Measurements from ENCODE around the gene PDE2A.

The PDE2A gene

GRCh38 chr11:72676861-72677341 is 2.7 kb upstream of the PDE2A start:
- ATAC-seq (replicated peaks; ENCODE audit: extremely low read depth, poor library complexity, severe bottlenecking) (peak; percentile 83), DNase-seq (ENCODE audit: low spot score in 2 of 2) (peak; percentile 45 to 53)
- Mint-ChIP-seq H3K27ac (ENCODE audit: low read depth) (peak overlapping the region; percentile 35), H3K36me3 (ENCODE audit: insufficient read depth) (peaks cover 31% of the 10 kb centered on the region), H3K27me3 (peaks cover 55% of the 10 kb centered on the region), H3K4me3 (no peak overlapping the region), H3K4me1 (peaks cover 24% of the 10 kb centered on the region), H3K9me3 (no peaks in the 10 kb centered on the region)

- no peak for ATAC-seq (replicated peaks; ENCODE audit: extremely low read depth, poor library complexity, severe bottlenecking)
- H3K4me1 Mint-ChIP-seq, result peaks cover 14% of the 10 kb centered on the region
- no peak overlapping the region for H3K4me3 Mint-ChIP-seq
- H3K27ac Mint-ChIP-seq (ENCODE audit: low read depth), result no peak overlapping the region
- no peaks in the 10 kb centered on the region for H3K9me3 Mint-ChIP-seq
- DNase-seq (ENCODE audit: low spot score in 2 of 2), result no peak
- H3K36me3 Mint-ChIP-seq (ENCODE audit: insufficient read depth), result peaks cover 29% of the 10 kb centered on the region
- peaks cover 70% of the 10 kb centered on the region for H3K27me3 Mint-ChIP-seq
Measured at GRCh38 chr11:72675221-72675620, 999 bp upstream of the PDE2A start.

DNA sequence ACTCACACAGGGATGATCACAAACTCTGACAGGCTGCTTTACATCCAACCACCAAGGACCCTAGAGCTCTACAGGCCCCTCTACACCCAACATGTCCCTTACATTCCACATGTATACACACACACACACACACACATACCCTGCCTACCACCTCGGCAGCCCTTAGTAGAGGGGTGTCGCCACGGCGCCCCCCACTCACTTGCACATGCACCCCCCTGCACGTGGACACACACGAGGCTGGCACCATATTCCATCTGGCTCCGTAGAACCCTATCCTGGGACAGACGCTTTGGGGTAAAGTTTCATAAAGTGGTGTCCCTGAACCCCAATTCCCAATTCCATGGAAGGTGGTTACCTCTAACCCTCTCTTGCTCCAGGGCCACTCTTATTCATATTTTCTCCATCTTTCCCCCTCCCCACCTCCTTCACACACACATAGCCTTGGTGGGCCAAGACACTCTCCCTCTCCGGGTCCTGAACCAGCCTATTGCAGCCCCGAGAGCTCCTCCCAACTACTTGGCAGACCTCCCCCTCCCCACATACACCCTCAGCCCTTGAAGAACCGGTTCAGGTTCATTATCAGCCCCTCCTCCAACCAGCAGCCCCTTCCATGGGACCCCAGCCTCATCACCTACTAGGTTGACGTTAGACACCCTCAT is 809 bp downstream of the PDE2A start:
- Mint-ChIP-seq H3K27me3 (peaks cover 78% of the 10 kb centered on the region), H3K9me3 (no peaks in the 10 kb centered on the region), H3K27ac (ENCODE audit: low read depth) (peak overlapping the region; percentile 10), H3K4me1 (peaks cover 5% of the 10 kb centered on the region), H3K4me3 (no peak overlapping the region), H3K36me3 (ENCODE audit: insufficient read depth) (peaks cover 25% of the 10 kb centered on the region)
- DNase-seq (ENCODE audit: low spot score in 2 of 2), result no peak
- ATAC-seq (replicated peaks; ENCODE audit: extremely low read depth, poor library complexity, severe bottlenecking), result no peak

- Mint-ChIP-seq H3K27ac (ENCODE audit: low read depth) (no peak overlapping the region), H3K27me3 (peaks cover 82% of the 10 kb centered on the region), H3K4me3 (no peak overlapping the region)
Measured at GRCh38 chr11:72672597-72673238, 1.5 kb downstream of the PDE2A start.

DNA sequence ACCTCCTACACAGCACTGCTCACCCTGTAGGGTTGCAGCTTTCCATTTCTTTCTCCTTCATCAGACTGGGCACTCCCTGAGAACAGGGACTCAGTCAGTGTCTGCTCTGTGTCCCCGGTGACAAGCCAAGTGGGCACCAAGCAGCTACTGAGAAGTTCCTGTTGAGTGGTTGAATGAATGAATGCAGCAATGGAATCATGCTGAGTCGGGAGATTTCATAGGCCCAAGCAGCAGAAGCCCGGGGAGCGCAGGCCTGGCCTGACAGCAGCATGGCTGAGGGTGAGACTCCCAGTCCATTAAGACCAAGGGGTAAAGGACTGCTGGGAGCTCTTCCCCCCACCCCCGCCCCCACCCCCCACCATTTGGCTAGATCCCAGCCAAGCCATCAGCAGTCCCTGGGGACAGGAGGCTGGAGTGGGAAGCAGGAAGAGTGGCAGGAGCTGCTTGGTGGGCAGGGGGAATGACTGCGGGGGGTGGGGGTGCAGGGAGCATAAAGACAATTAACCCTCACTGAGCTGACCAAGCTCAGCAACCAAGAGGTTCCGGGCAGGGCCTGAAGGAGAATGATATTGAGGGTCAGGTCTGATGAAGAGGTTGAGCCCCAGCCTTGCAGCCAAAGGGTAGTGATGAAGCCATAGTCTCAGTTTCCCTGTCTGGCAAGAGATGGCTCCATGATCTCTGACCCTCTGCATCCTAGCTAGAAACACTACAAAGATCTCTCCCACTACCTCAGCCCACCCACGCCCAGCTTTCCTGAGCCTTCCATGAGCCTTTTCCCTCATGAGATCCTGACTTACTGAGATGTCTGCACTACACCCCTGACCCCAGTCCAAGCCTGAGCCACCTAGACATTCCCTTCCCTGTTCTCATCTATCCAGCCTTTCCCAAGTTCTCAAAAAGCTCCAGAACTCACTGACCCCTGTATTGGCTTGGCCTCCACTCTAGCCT is 2.8 kb downstream of the PDE2A start:
- peaks cover 15% of the 10 kb centered on the region for H3K36me3 Mint-ChIP-seq (ENCODE audit: insufficient read depth)
- H3K4me3 Mint-ChIP-seq, result no peak overlapping the region
- ATAC-seq (replicated peaks; ENCODE audit: extremely low read depth, poor library complexity, severe bottlenecking), result no peak
- peaks cover 81% of the 10 kb centered on the region for H3K27me3 Mint-ChIP-seq
- DNase-seq (ENCODE audit: low spot score in 2 of 2), result no peak
- no peaks in the 10 kb centered on the region for H3K4me1 Mint-ChIP-seq
- peaks cover 5% of the 10 kb centered on the region for H3K9me3 Mint-ChIP-seq
- H3K27ac Mint-ChIP-seq (ENCODE audit: low read depth), result no peak overlapping the region

More at GRCh38 chr11:72672597-72673238, 1.5 kb downstream of the PDE2A start:
- Mint-ChIP-seq H3K36me3 (ENCODE audit: insufficient read depth) (peaks cover 22% of the 10 kb centered on the region), H3K9me3 (no peaks in the 10 kb centered on the region), H3K4me1 (no peaks in the 10 kb centered on the region)
- DNase-seq (ENCODE audit: low spot score in 2 of 2) (no peak), ATAC-seq (replicated peaks; ENCODE audit: extremely low read depth, poor library complexity, severe bottlenecking) (no peak)

DNA sequence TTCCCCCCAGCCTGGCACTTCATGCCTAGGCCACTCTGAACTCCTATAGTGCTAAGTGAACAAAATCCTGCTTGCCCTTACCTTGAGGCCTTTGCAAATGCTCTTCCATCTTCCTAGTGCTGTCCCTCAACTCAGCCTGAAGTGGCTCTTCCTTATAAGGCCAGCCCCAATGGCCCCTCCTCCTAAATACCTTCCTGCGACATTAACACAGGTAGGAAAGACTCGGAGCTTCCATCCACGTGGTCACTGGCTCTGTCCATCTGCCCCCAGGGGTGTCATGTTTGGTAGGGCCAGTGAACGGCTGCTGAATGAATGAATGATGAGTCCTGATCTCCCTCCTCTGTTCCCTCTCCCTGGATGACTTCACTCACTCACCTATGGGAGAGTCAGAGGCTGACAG is 4.2 kb downstream of the PDE2A start:
- peaks cover 10% of the 10 kb centered on the region for H3K36me3 Mint-ChIP-seq (ENCODE audit: insufficient read depth)
- H3K27ac Mint-ChIP-seq (ENCODE audit: low read depth), result no peak overlapping the region
- no peak for ATAC-seq (replicated peaks; ENCODE audit: extremely low read depth, poor library complexity, severe bottlenecking)
- H3K4me1 Mint-ChIP-seq, result no peaks in the 10 kb centered on the region
- H3K27me3 Mint-ChIP-seq, result peaks cover 76% of the 10 kb centered on the region
- no peak for DNase-seq (ENCODE audit: low spot score in 2 of 2)
- H3K4me3 Mint-ChIP-seq, result no peak overlapping the region
- H3K9me3 Mint-ChIP-seq, result peaks cover 5% of the 10 kb centered on the region

DNA sequence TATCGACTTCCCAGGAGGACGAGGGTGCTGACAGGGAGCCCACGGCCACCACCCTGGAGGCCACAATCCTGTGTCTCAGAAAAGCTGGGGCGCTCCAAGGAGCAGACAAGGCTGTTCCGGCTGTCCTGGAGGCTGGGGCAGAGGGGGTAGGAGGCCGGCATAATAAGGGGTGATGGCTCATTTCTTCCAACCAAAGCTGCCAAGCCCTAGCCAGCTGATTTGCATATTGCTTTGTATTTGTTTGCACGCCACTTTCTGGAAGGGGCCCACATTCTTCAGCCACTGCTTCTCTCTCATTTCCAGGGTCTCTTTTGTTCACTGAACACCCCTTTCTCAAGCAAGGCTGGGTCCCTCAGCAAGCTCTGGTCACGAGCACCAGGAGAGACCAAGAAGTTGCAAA is 4.7 kb downstream of the PDE2A start:
- Mint-ChIP-seq H3K4me1 (no peaks in the 10 kb centered on the region), H3K27me3 (peaks cover 76% of the 10 kb centered on the region), H3K4me3 (no peak overlapping the region), H3K36me3 (ENCODE audit: insufficient read depth) (peaks cover 7% of the 10 kb centered on the region), H3K9me3 (peaks cover 5% of the 10 kb centered on the region), H3K27ac (ENCODE audit: low read depth) (no peak overlapping the region)
- no peak for DNase-seq (ENCODE audit: low spot score in 2 of 2)
- no peak for ATAC-seq (replicated peaks; ENCODE audit: extremely low read depth, poor library complexity, severe bottlenecking)

DNA sequence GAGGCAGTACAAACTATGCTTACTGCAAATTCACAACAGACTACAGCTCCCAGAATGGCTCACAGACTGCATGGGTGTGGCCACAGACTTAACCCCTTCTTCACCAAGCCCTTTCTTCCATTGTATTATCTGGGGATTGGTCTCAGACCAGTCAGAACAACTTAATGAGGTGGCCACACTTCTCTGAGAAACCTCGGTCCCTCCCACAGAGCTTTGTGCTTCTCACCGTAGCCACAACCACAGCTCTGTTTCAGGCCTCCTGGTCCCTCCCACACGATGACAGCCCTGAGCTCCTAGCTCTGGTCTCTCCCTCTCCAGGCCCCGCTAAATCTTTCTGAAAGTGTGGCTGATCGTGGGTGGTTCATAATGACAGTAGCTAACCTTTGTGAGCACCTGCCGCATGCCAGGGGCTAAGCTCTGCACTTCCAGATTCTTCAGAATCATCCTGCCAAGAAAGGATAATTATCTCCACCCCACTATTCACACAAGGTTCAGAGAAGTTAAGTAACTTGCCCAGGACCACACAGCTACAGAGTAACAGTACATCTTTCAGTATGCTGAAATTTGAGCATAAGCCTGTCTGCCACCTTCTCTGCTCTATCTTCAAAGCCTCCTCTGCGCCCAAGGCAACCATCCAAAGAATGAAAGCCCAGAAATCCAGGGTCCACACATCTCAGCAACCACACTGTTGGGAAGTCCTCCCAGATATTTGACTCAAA is 5.4 kb downstream of the PDE2A start:
- Mint-ChIP-seq H3K4me3 (no peak overlapping the region), H3K36me3 (ENCODE audit: insufficient read depth) (peaks cover 8% of the 10 kb centered on the region), H3K9me3 (peaks cover 5% of the 10 kb centered on the region), H3K4me1 (no peaks in the 10 kb centered on the region), H3K27ac (ENCODE audit: low read depth) (no peak overlapping the region), H3K27me3 (peaks cover 76% of the 10 kb centered on the region)
- DNase-seq (ENCODE audit: low spot score in 2 of 2), result no peak
- ATAC-seq (replicated peaks; ENCODE audit: extremely low read depth, poor library complexity, severe bottlenecking), result no peak

GRCh38 chr11:72665911-72666472 is 8.2 kb downstream of the PDE2A start:
- H3K27ac Mint-ChIP-seq (ENCODE audit: low read depth), result no peak overlapping the region
- DNase-seq (ENCODE audit: low spot score in 2 of 2) (no peak), ATAC-seq (replicated peaks; ENCODE audit: extremely low read depth, poor library complexity, severe bottlenecking) (no peak)
- peaks cover 72% of the 10 kb centered on the region for H3K27me3 Mint-ChIP-seq
- peaks cover 7% of the 10 kb centered on the region for H3K36me3 Mint-ChIP-seq (ENCODE audit: insufficient read depth)
- H3K9me3 Mint-ChIP-seq, result peaks cover 5% of the 10 kb centered on the region
- H3K4me3 Mint-ChIP-seq, result no peak overlapping the region
- no peaks in the 10 kb centered on the region for H3K4me1 Mint-ChIP-seq

GRCh38 chr11:72662036-72662435 is 12.2 kb downstream of the PDE2A start:
- H3K9me3 Mint-ChIP-seq, result peaks cover under 1% of the 10 kb centered on the region
- peaks cover 7% of the 10 kb centered on the region for H3K36me3 Mint-ChIP-seq (ENCODE audit: insufficient read depth)
- no peak overlapping the region for H3K4me3 Mint-ChIP-seq
- H3K4me1 Mint-ChIP-seq, result no peaks in the 10 kb centered on the region
- no peak for DNase-seq (ENCODE audit: low spot score in 2 of 2)
- ATAC-seq (replicated peaks; ENCODE audit: extremely low read depth, poor library complexity, severe bottlenecking), result no peak
- no peak overlapping the region for H3K27ac Mint-ChIP-seq (ENCODE audit: low read depth)
- H3K27me3 Mint-ChIP-seq, result peaks cover 72% of the 10 kb centered on the region

GRCh38 chr11:72661486-72661885 is 12.7 kb downstream of the PDE2A start:
- DNase-seq (ENCODE audit: low spot score in 2 of 2) (no peak), ATAC-seq (replicated peaks; ENCODE audit: extremely low read depth, poor library complexity, severe bottlenecking) (no peak)
- Mint-ChIP-seq H3K27ac (ENCODE audit: low read depth) (no peak overlapping the region), H3K4me3 (no peak overlapping the region), H3K36me3 (ENCODE audit: insufficient read depth) (peaks cover 7% of the 10 kb centered on the region), H3K4me1 (no peaks in the 10 kb centered on the region), H3K27me3 (peaks cover 70% of the 10 kb centered on the region), H3K9me3 (no peaks in the 10 kb centered on the region)

Measured in central memory CD8-positive, alpha-beta T cell (primary cell).